Right lung (tissue), 5 donors: Measurements from ENCODE around the gene EFHC1. TPM values are rescaled to one million over a fixed set of nuclear protein-coding genes. Genes with fewer than 3 reads are reported as not detected.
"Not testable (repeated sequence)": the region's sequence is repeated elsewhere in the genome, so short reads cannot be mapped to it uniquely, and the experiment has no call there.

ENCODE experiments used
- DNase-seq, 2 donors: peaks; one replicate each; pipeline ENCODE4 v3.0.0-alpha.2; 2013
- polyA plus RNA-seq, 5 donors: library from polyadenylated mRNA; unstranded; fragments of 120-200 nt; gene quantifications; one replicate each; pipeline versions ENCODE4 v1.2.1 to v1.2.3, GENCODE V29; 2013; ENCODE audit warnings: inconsistent platforms in 1 of 5, low replicate concordance in 1 of 5; ENCODE audit not compliant: insufficient read length in 5 of 5, insufficient read depth in 1 of 5

EFHC1 gene
- polyA plus RNA-seq, 5 donors = 43.3 to 70.9 (median 62.1) TPM

- no peak for DNase-seq
These were observed 6.5 kb downstream of the EFHC1 start for GRCh38 chr6:52426667-52427066.

- DNase-seq = not testable (repeated sequence)
These were observed 13.2 kb downstream of the EFHC1 start for GRCh38 chr6:52433294-52433693.

GRCh38 chr6:52435345-52435744, 15.2 kb downstream of the EFHC1 start:
- no peak for DNase-seq

GRCh38 chr6:52438926-52439325, 18.8 kb downstream of the EFHC1 start:
- DNase-seq = no peak

GRCh38 chr6:52454556-52454955, 34.4 kb downstream of the EFHC1 start:
- DNase-seq = no peak

GRCh38 chr6:52457096-52457495, 37.0 kb downstream of the EFHC1 start:
- no peak for DNase-seq

GRCh38 chr6:52461194-52461593, 41.1 kb downstream of the EFHC1 start:
- not testable (repeated sequence) for DNase-seq

- no peak for DNase-seq
These were observed 54.0 kb downstream of the EFHC1 start for GRCh38 chr6:52474173-52474572.

GRCh38 chr6:52475307-52475706, 55.2 kb downstream of the EFHC1 start:
- no peak for DNase-seq

GRCh38 chr6:52482903-52483670, 62.9 kb downstream of the EFHC1 start:
- no peak for DNase-seq

GRCh38 chr6:52483671-52484003, 63.5 kb downstream of the EFHC1 start:
- DNase-seq = no peak

GRCh38 chr6:52489881-52490280, 69.7 kb downstream of the EFHC1 start:
- no peak for DNase-seq

- DNase-seq = no peak
These were observed 71.3 kb downstream of the EFHC1 start for GRCh38 chr6:52491203-52492069.

- no peak for DNase-seq
These were observed 73.5 kb downstream of the EFHC1 start for GRCh38 chr6:52493669-52494068.

GRCh38 chr6:52494298-52495072, 74.3 kb downstream of the EFHC1 start:
- DNase-seq = no peak

- no peak for DNase-seq
These were observed 75.8 kb downstream of the EFHC1 start for GRCh38 chr6:52495922-52496321.

- DNase-seq = no peak
These were observed 76.5 kb downstream of the EFHC1 start for GRCh38 chr6:52496631-52497030.

GRCh38 chr6:52497652-52498408, 77.7 kb downstream of the EFHC1 start:
- no peak for DNase-seq

GRCh38 chr6:52498538-52499017, 78.4 kb downstream of the EFHC1 start:
- DNase-seq = no peak

- no peak for DNase-seq
These were observed 78.9 kb downstream of the EFHC1 start for GRCh38 chr6:52499026-52499425.

- DNase-seq = no peak
These were observed 79.6 kb downstream of the EFHC1 start for GRCh38 chr6:52499681-52500236.
